ENCODE measurements around the gene TIAM1.

The TIAM1 gene

GRCh38 chr21:31334648-31335121, 9.4 kb downstream of the TIAM1 start:
- no peak for FAIRE-seq
- no peak for DNase-seq (ENCODE audit: low spot score)

GRCh38 chr21:31332525-31332924, 11.5 kb downstream of the TIAM1 start:
- no peak for FAIRE-seq

GRCh38 chr21:31331231-31331630, 12.8 kb downstream of the TIAM1 start:
- FAIRE-seq (no peak), DNase-seq (ENCODE audit: low spot score) (no peak)

More at GRCh38 chr21:31332525-31332924, 11.5 kb downstream of the TIAM1 start:
- DNase-seq (ENCODE audit: low spot score): no peak

- FAIRE-seq: no peak
These were observed 13.9 kb downstream of the TIAM1 start for GRCh38 chr21:31330144-31330483.

GRCh38 chr21:31329456-31330143, 14.5 kb downstream of the TIAM1 start:
- FAIRE-seq (no peak), DNase-seq (ENCODE audit: low spot score) (no peak)

More at GRCh38 chr21:31330144-31330483, 13.9 kb downstream of the TIAM1 start:
- no peak for DNase-seq (ENCODE audit: low spot score)

GRCh38 chr21:31326522-31327242, 17.4 kb downstream of the TIAM1 start:
- FAIRE-seq (no peak), DNase-seq (ENCODE audit: low spot score) (no peak)

- FAIRE-seq: no peak
These were observed 25.1 kb downstream of the TIAM1 start for GRCh38 chr21:31318971-31319370.

GRCh38 chr21:31317688-31318087, 26.4 kb downstream of the TIAM1 start:
- FAIRE-seq (no peak), DNase-seq (ENCODE audit: low spot score) (no peak)

More at GRCh38 chr21:31318971-31319370, 25.1 kb downstream of the TIAM1 start:
- no peak for DNase-seq (ENCODE audit: low spot score)

GRCh38 chr21:31316488-31317169, 27.4 kb downstream of the TIAM1 start:
- no peak for DNase-seq (ENCODE audit: low spot score)
- FAIRE-seq: no peak

GRCh38 chr21:31316072-31316471, 28.0 kb downstream of the TIAM1 start:
- no peak for FAIRE-seq
- DNase-seq (ENCODE audit: low spot score): no peak

GRCh38 chr21:31310750-31311149, 33.3 kb downstream of the TIAM1 start:
- DNase-seq (ENCODE audit: low spot score) (no peak), FAIRE-seq (no peak)

- DNase-seq (ENCODE audit: low spot score) (no peak), FAIRE-seq (no peak)
These were observed 35.5 kb downstream of the TIAM1 start for GRCh38 chr21:31308584-31308983.

- FAIRE-seq (no peak), DNase-seq (ENCODE audit: low spot score) (no peak)
These were observed 38.2 kb downstream of the TIAM1 start for GRCh38 chr21:31305888-31306287.

GRCh38 chr21:31299291-31300147, 44.5 kb downstream of the TIAM1 start:
- DNase-seq (ENCODE audit: low spot score) (no peak), FAIRE-seq (no peak)

GRCh38 chr21:31298618-31299269, 45.3 kb downstream of the TIAM1 start:
- DNase-seq (ENCODE audit: low spot score) (no peak), FAIRE-seq (no peak)

GRCh38 chr21:31297806-31298205, 46.3 kb downstream of the TIAM1 start:
- FAIRE-seq (no peak), DNase-seq (ENCODE audit: low spot score) (no peak)

- DNase-seq (ENCODE audit: low spot score) (no peak), FAIRE-seq (no peak)
These were observed 48.4 kb downstream of the TIAM1 start for GRCh38 chr21:31295676-31296075.

GRCh38 chr21:31294691-31295090, 49.4 kb downstream of the TIAM1 start:
- no peak for FAIRE-seq
- DNase-seq (ENCODE audit: low spot score): no peak

GRCh38 chr21:31293986-31294385, 50.1 kb downstream of the TIAM1 start:
- no peak for DNase-seq (ENCODE audit: low spot score)
- FAIRE-seq: no peak

- FAIRE-seq (no peak), DNase-seq (ENCODE audit: low spot score) (no peak)
These were observed 53.3 kb downstream of the TIAM1 start for GRCh38 chr21:31290765-31291164.

GRCh38 chr21:31289702-31290101, 54.4 kb downstream of the TIAM1 start:
- no peak for FAIRE-seq
- DNase-seq (ENCODE audit: low spot score): no peak
